DOHH2 (cell line): ENCODE data around the gene RNF39.

Experiments used
- EZH2phosphoT487 ChIP-seq: fragments of 200-600 bp; sonication (generic); IDR thresholded peaks from 2 replicates; pipeline ENCODE4 v1.6.1; 2017; ENCODE audit warnings: borderline replicate concordance, mild to moderate bottlenecking, antibody characterized with exemption, low read length, moderate library complexity, mixed read lengths
- TF ChIP-seq, protein P1 (sequence below): fragments of 200-600 bp; sonication (generic); IDR thresholded peaks from one replicate; pipeline ENCODE4 v1.5.1; 2014; ENCODE audit warnings: antibody characterized with exemption, mild to moderate bottlenecking, low read depth, low read length; ENCODE audit not compliant: poor library complexity, severe bottlenecking

DNA sequence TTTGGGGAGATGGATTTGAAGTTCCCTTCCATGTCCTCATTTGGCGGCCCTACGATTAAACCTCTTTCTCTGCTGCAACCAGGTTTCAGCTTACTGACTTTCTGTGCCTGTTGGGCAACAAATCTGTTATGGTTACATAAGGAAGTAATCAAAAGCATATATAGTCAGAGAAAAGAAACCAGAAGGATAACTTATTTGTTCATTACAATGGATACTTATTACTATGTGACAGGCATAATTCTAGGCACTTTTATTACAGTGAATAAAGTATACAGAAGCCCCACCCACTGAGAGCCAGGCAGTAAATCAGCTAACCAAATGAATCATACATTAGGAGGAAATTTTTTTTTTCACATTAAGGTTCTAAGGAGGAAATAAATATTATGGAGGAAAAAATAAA lies 46.9 kb upstream of the RNF39 start:
- TF ChIP-seq, protein P1, sequence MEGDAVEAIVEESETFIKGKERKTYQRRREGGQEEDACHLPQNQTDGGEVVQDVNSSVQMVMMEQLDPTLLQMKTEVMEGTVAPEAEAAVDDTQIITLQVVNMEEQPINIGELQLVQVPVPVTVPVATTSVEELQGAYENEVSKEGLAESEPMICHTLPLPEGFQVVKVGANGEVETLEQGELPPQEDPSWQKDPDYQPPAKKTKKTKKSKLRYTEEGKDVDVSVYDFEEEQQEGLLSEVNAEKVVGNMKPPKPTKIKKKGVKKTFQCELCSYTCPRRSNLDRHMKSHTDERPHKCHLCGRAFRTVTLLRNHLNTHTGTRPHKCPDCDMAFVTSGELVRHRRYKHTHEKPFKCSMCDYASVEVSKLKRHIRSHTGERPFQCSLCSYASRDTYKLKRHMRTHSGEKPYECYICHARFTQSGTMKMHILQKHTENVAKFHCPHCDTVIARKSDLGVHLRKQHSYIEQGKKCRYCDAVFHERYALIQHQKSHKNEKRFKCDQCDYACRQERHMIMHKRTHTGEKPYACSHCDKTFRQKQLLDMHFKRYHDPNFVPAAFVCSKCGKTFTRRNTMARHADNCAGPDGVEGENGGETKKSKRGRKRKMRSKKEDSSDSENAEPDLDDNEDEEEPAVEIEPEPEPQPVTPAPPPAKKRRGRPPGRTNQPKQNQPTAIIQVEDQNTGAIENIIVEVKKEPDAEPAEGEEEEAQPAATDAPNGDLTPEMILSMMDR = no peak
- TF ChIP-seq EZH2phosphoT487 = no peak
